Suppressor macrophage (primary cell): ENCODE measurements around the gene SGIP1.

Experiments
- DNase-seq, 4 experiments: peaks; one replicate each; pipeline ENCODE4 v3.0.0-alpha.2; 2020 to 2022

The SGIP1 gene

DNA sequence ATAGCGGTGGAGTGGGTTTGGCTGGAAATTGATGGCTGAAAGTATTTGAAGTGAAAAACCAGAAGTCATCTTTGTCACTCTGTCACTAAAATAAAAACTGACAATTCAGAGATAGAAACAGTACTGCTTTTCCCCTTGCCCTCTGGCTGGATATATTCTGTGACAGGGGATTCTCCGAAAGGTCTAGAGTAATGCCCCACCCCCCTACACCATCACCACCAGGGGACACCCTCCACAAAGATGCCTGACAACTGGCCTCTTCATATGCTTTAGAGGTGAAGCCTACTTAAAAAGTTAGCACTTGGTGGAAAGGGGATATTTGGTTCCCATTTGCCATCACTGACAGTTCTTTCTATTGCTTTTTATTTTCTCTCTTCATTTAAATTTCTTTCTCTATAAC lies 73.5 kb downstream of the SGIP1 start:
- DNase-seq: peak in 1 of 4 experiments; percentile 8

DNA sequence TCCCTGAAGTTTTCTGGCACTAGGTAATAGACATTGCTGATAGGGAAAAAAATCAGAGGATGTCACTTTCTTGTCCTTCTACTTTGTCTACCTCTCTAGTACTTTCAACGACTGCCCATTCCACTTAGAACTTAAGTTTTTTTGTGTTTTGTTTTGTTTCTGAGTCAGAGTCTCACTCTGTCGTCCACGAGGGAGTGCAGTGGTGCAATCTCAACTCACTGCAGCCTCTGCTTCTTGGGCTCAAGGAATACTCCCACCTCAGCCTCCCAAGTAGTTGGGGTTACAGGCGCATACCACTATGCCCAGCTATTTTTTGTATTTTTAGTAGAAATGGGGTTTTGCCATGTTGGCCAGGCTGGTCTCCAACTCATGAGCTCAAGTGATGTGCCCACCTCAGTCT lies 79.2 kb downstream of the SGIP1 start:
- DNase-seq: no peak

DNA sequence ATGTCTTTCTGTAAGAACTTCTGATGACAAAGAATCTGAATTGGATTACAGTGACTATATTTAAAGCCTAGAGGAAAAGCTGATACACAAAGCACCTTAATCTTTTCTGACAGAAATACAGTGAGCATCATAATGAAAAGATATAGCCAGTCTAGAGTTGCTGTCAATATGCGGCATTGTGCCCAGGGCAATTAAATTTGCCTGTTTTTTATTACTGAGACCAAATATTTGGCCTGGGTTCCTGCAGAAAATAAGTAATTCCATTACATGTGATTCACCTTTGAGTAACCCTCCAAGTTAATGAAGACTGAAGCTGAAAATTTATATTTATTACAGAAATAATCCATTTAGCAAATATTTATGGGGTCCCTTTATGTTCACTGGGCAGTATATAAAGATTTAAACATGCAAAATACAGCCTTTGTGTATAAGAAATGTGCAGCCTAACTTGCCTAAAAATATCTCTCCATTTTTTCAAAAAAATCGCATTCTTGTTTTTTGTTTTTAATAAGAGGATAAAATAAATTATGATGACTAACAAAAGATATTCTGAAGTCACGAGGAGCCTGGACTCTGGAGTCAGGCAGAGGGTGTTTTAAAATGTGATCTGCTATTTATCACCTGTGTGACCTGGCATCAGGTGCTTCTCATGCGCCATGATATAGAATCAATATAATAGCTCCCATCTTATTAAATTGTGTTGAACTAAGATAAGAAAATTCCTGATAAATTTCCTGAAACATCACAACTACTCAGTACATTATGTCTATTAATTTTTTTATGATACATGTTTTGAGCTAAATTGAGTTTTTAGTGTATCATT lies 83.6 kb downstream of the SGIP1 start:
- no peak for DNase-seq

DNA sequence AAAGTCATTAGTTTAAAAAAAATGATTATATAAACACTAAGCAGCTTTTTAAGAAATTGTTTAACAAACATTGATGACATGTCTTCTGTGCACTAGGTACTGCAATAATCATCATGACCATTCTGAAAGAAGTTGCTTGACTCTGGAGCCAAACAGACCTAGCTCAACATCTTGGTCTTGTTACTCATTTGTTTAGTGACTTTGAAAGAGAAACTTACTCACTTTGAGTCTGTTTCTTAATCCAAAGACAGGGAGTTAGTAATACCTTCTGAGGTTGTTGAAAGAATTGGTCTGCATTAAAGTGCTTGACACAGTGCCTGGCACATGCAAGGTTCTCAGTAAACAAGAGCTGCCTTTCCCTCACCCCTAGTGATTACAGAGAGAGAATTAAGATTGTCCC lies 84.4 kb downstream of the SGIP1 start:
- no peak for DNase-seq

DNA sequence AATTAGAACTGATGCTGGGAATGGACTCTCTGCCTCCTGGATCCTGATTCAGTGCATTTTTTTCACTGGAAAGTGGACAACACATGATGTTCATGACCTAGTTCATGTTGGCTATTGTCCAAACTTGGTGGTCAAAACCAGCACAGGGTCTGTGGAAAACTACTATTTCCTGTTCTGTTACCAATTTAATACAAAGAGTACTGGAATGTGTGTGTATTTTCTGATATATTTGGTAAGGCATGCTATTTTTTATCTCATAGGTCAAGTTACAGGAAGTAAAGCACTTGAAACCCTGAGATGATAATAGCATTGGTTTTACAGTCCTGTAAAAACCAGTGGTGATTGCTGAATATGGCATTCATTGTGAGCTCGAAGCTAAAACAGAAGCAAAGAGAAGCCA lies 89.9 kb downstream of the SGIP1 start:
- no peak for DNase-seq

DNA sequence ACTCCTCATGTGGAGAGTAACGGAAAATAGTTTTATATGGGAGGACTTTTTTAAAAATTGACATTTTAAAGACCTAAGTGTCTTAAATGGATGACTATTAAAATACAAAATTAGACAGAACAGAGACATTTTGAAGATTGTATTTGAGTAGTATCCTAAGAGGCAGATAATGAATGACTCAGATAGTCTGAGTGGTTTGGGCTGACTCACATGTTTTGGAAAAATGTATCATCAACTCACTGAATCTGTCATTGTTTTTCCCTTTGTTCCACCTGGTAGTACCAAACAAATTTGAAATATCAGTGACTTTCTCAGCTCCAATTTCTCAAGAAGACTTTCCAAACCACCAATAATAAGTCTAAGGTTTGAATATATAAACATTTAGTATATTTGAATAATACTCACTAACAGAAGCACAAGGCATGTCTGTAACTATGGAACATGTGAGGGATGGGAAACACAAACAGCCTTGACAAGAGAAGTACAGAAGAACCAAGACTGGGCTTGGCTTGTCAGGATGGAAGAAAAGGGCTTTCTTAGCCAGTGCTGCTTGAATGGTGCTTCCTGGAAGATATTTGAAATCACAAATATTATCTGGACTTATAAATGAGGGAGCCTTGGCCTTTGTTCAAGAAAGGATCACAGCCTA lies 90.6 kb downstream of the SGIP1 start:
- peak in 2 of 4 experiments; percentile 5 to 10 for DNase-seq

DNA sequence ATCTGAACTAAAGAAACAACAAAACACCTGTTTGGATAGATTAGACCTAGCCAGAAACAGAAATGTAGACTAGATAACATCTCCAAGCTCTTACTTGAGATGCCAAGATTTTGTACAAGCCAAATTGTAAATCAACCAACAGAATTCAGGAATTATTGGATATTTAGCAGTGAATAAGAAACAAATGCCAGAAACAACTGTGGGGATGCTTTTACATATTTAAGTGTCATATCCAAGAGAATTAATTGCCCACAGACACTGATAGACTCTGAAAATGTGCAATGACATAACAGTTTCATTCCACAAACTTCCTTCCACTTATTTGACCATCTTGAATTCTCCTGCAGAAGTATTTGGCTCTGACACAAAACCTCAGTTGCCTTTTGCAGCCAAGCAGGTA lies 92.3 kb downstream of the SGIP1 start:
- no peak for DNase-seq

DNA sequence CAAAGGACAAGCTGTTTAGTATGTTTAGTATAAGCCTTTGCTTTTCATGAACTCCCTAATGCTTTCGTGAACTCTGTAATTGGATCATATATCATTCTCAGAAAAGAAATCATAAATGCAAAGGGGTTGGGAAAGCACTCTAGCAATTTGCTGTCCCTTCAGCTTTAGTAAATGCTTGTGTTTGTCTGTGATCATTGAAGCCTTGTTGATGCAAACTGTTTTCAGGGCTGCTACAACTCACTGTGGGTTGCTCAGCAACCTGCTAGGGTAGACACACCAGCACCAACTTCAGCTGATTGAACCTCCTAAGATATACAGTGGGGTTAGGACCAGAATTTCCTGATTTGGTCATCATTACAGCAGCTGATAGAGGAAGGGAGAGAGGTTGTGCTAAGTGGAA lies 95.0 kb downstream of the SGIP1 start:
- DNase-seq: no peak

DNA sequence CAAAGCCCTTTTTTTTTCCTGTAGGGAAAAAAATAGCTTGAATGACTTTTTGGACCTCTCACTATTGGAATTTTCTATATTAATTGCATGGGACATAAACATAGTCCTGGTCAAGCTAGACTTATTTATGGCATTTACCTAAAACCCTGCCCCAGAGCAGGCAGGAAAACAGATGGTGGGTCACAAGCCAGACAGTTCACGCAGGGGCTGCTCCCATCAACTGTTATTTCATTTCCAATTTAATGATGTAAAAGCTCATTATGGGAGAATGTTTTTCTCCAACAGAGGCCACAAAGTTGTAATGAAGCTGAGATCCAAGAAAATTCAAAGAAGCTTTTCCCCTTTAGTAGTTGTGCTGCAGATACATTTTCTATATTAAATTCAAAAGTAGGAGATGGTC lies 99.2 kb downstream of the SGIP1 start:
- no peak for DNase-seq

DNA sequence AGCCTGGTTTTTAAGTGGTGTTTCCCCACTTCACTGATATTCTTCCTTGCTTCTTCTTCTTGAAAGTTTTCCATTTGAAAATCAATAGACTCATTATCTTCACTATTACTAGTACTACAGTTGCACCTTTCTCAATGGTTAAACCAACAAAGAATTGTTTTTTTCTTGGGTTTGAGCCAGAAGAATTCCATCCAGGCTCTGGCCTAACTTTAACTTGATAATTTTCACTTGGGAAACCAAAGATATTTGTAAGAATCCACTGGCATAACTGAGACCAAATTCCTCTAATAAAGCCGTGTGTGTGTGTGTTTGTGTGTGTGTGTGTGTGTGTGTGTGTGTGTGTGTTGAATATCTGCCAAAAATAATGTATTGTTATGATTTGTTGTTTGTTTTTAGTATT lies 103.2 kb downstream of the SGIP1 start:
- DNase-seq: no peak

DNA sequence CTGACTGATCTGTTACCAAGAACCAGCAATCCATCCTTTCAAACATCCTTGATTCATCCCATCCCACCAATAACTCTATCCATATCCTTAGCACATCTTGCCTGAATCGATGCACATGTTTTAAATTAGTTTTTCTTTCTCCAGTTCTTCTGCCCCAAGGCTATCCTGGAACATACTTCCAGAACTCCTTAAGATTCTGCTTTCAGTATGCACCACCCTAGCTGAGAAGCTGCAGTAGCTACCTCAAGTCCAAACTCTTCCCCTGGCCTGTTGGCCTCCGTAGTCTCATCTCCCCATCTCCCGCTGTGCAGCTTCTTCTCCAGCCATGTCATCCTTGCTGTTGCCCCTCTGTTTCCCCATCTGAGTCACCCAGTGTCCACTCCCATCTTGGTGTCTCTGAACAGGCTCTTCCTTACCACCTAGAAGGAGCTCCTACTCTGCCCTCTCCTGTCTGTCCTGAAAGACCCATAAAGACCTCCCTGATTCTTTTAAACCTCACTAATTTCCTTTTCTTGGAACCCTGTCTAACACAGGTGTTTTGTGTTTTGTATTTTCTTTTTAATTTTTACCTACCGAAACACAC lies 108.0 kb downstream of the SGIP1 start:
- peak in 1 of 4 experiments; percentile 1 for DNase-seq

DNA sequence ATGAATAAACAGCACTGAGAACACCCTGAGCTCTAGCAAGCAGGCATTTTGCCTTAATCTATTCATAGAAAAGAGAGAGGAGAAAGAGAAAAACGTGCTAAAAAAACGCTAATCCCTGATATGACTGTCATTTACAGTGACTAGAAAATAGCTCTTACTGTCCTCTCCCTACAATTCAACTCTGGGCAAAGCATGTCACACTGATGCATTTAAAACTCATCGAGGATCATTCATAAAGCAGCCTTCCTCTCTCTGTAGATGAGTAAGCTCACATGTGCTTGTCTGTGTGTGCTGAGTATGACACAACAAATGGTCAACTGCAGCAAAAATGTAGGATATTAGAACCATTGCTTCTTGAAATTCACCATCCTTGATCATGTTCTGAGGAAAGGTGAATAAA lies 109.0 kb downstream of the SGIP1 start:
- peak in 3 of 4 experiments; percentile 4 to 24 (median 12) for DNase-seq

DNA sequence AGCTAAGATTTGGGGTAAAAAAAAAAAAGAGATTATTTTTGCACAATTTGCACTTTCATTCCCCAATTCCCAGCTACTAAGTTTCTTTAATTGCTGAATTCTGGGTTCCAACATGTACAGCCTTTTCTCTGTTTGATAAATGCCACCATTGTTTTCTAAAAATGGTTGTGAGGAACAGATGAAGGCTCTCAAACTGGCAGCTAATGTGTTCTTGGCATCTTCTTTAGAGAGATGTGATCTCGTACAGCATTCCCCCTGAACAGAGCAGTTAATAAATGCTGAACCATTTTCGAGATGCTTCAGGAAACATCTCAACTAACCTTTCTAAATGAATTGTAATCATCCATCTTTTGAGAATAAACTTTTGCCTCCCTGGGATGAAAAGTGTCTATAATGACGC lies 110.4 kb downstream of the SGIP1 start:
- no peak for DNase-seq

DNA sequence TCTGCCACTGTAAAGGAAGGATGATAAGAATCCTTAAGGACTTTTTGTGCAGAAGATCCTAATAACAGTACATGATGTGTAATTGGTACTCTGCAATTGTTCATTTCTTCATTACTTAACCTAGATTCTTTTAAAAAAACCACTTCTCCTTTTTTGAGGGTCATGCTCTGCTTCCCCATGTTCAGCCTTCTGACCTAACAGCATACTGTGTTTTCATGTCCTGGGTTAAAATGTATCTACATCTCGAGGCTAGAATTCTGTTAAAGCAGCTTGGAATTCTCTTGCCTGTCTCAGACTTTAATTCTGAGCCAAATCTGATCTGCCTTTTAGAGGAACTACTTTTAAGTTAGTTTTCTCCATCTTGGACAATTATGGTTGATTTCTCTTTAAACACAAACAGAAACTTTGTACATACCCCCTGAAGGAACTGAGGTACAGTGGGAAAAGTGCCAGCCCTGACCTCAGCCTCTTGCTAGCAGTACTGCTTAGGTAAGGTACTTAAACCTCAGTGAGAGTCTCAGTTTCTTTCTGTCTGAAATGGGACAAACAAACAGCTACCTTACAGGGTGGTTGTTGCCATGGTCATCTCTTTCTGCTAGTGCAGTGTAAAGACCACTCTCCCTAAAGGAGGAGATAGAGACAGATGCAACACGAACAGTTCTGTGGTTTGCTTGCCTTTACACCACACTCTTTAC lies 115.1 kb downstream of the SGIP1 start:
- DNase-seq: peak; percentile 44 to 82 (median 66)

DNA sequence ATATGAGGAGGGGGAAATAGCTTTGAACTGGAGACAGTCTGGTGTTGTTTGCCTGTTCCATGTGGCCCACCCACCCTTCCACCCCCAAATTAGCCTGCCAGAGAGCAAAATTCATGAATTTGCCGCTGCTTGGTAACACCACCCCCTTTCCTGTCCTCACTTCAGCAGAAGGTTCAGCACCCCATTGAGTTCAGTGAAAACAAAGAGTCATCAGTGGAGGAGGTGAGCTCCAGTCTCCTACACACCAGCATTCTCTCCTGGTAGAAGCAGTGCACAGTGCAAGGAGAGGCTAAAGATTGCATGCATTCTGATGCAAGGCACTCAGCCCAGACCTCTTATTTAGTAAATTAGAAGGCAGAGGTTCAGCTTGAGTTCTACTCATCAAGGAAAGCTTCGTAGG lies 118.6 kb downstream of the SGIP1 start:
- DNase-seq: peak in 1 of 4 experiments; percentile 8

DNA sequence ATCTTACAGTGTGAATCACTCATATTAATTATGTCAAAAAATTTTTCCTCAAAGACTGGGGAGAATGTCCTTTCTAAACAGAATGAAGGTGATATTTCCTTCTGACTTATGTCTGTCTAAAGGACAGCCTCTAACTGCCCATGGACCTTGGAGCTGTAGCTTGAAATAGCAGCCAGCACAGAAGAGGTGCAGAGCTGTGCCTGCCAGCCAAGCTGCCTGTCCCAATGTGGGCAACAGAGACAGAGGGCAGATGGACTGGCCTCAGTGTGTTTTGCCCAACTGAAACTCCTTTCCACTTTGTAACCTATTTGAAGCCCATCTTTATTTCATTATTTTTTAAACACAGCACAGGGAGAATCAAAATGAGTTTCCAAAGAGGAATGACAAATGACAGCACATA lies 120.7 kb downstream of the SGIP1 start:
- no peak for DNase-seq

DNA sequence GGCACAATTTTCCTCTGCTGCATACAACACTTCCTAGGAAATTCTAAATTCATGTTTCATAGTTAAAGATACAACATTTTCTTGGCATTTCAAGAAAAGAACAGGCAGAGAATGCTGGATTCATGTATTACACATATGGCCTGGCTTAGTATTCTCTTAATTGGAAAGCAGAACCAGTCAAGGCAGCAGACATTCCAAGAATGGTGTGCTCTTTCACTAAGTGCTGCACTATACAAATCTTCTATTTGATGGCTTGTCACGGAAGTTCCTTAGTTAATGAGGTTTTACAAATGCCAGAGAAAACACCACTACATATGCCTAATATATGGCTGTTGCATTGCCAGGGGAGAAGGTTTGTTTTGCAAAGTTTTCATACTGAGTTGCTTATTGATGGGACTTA lies 137.5 kb downstream of the SGIP1 start:
- peak in 1 of 4 experiments; percentile 3 for DNase-seq

DNA sequence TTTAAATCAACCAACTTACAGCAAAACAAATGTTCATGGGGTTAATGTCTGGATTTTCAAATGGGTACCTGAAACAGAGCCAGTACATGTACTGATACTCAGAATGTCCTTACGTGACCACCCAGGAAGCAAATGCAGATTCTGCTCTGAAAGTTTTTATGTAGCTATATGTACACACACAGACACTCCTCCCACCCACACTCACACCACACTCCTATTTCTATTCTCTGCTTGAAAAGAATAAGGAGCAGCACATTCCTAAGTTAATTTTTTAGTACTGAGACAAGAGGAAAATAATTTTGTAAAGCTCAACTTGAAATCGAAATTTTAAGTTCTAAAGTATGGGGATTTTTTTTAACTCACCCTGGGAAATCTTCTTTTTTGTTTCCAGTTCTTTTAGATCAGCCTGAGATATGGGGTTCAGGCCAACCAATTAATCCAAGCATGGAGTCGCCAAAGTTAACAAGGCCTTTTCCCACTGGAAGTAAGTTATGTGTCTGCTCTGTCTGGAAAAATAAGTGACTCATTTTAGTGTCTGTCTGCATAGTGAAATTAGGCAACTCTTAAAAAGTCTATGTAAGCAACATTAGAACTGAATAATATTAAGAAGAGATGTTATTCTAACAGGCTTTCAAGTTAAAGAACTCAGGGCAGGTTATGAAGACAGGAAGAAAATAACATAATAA lies 142.8 kb downstream of the SGIP1 start:
- no peak for DNase-seq

DNA sequence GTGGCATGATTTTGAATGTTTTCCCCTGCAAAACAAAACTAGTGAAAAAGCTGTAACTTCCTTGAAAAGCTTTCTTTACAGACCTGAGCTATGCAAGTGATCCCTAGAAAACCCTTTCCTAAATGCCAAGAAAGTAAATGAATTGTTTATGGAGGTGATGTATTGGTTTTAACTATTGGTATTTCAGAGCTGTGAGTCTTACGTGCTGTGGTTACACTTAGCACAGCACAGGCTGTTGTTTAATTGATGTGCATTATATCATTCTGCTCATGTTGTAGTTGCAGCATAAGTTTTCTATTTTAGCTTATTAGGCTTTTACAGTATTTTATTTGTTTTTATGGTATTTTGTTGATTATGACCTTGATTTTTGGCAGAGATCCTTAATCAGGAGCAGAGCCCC lies 144.2 kb downstream of the SGIP1 start:
- no peak for DNase-seq

DNA sequence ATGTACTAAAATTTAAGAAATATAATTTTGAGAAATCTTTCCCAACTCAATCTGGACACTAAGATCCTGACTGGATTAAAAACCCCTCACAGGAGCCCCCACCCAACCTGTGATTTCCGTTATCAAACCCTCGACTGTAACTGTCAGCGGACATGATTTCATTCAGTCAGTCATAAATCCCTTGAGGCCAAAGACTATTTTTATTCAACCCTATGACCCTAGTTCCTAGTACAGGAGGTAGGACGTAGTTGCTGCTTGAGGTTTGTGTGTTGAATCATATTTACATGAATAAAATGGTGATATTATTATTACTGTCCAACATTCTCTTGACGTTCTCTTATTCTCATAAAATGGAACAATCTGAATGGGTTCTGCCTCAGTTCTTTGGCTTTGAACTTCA lies 145.2 kb downstream of the SGIP1 start:
- DNase-seq: no peak

DNA sequence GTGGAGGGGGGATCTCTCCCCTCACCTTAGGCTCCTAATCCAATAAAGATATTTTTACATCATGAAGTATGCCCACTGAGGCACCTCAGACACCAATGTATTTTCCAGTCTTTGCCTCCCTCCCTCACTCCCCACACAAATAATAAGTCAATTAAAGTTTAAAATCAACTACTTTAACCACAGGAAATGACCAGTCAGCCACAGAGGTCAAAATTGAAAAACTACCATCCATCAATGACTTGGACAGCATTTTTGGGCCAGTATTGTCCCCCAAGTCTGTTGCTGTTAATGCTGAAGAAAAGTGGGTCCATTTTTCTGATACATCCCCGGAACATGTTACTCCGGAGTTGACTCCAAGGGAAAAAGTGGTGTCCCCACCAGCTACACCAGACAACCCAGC lies 147.7 kb downstream of the SGIP1 start:
- DNase-seq: no peak

DNA sequence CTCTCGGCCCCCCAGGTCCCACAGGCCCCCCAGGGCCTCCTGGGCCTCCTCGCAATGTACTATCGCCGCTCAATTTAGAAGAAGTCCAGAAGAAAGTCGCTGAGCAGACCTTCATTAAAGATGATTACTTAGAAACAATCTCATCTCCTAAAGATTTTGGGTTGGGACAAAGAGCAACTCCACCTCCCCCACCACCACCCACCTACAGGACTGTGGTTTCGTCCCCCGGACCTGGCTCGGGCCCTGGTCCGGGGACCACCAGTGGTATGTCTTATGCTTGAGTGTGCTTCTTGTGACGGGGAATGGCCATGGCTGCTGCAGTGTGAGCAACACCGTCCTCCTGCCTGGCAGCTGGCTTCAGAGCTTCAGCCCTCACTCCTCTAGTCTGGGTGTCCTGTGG lies 148.2 kb downstream of the SGIP1 start:
- no peak for DNase-seq

DNA sequence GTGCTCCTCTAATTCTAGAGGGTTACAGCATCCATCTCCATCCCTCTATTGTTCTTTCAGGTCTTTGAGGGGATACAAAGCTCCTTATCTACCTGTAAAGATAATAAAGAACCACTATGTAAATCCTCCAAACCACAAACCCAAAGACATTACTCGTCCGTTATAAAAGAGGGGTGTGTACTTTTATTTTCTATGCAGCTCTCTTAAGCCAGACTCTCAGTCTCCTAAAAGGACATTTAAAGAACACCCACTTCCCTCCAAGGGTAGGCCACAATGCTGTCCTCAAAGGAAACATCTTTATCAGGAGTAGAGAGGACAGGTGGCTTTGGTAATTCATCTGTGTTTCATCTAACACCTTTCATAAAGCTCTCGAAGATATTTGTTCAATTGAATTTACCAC lies 150.4 kb downstream of the SGIP1 start:
- DNase-seq: no peak
